Gastrocnemius medialis (tissue), 4 donors: ENCODE data around the gene TMSB4X. TPM values are rescaled to one million over a fixed set of nuclear protein-coding genes. Genes with fewer than 3 reads are reported as not detected.
A peak's percentile ranks its signal among the peaks of the same experiment; 100 is the strongest.

Source experiments
- ATAC-seq, 2 donors: fragments of 150-250 bp; one replicate each; pipeline ENCODE4 v1.9.1; 2016
- DNase-seq, 2 donors: peaks; one replicate each; pipeline ENCODE4 v3.0.0-alpha.2; 2019
- H3K27ac ChIP-seq, 4 donors: fragments of 200-600 bp; sonication (generic); 1 replicate in 1 of 4; 2 replicates in 3 of 4; pipeline ENCODE4 v1.5.1; 2016 to 2018; ENCODE audit warnings: mild to moderate bottlenecking in 2 of 4, moderate library complexity in 1 of 4
- H3K27me3 ChIP-seq, 3 donors: fragments of 200-600 bp; sonication (generic) in 2 of 3; 1 replicate in 1 of 3; 2 replicates in 2 of 3; pipeline versions ENCODE4 v1.5.1 to v1.6.0; 2016 to 2019; ENCODE audit warnings: mild to moderate bottlenecking in 1 of 3, moderate library complexity in 1 of 3
- H3K36me3 ChIP-seq, 2 donors: fragments of 200-600 bp; sonication (generic) in 1 of 2; one replicate each; pipeline ENCODE4 v1.5.1; 2017 to 2018
- H3K4me1 ChIP-seq, 2 donors: fragments of 200-600 bp; sonication (generic) in 1 of 2; one replicate each; pipeline ENCODE4 v1.5.1; 2016 to 2017; ENCODE audit warnings: mild to moderate bottlenecking in 2 of 2
- H3K4me3 ChIP-seq, 4 donors: fragments of 200-600 bp; sonication (generic) in 3 of 4; 1 replicate in 1 of 4; 2 replicates in 3 of 4; pipeline ENCODE4 v1.5.1; 2016 to 2019; ENCODE audit warnings: mild to moderate bottlenecking in 2 of 4
- H3K9me3 ChIP-seq, 3 donors: fragments of 200-600 bp; sonication (generic) in 2 of 3; 1 replicate in 1 of 3; 2 replicates in 2 of 3; pipeline ENCODE4 v1.5.1; 2016 to 2019
- POLR2A ChIP-seq, 2 donors: fragments of 450-650 bp; IDR thresholded peaks; one replicate each; pipeline ENCODE4 v1.6.1; 2017; ENCODE audit warnings: antibody characterized with exemption in 2 of 2, mild to moderate bottlenecking in 2 of 2, moderate library complexity in 2 of 2
- in situ Hi-C, 4 donors: fragments of 200-750 bp; cut with MboI; loops; one replicate each; pipeline versions ENCODE4 v1.15.0 to v1.8.0; 2017; ENCODE audit warnings: low sequenced_read_pairs in 4 of 4
- intact Hi-C: fragments of 100-400 bp; cut with DNase I; formaldehyde crosslinking; loops from one replicate; pipeline ENCODE4 v1.15.1; 2023; ENCODE audit warnings: low total_unique reads
- total RNA-seq, 4 donors: library from RNA; depleted of rRNA; stranded (reverse); fragments of >200 nt; gene quantifications; one replicate each; pipeline versions ENCODE4 v1.1.0 to v1.2.3, GENCODE V29; 2016
- TF ChIP-seq, protein P1 (sequence below), 5 experiments: fragments of 450-650 bp in 3 of 5; fragments of 200-600 bp in 2 of 5; sonication (generic) in 2 of 5; IDR thresholded peaks in 4 of 5; conservative IDR thresholded peaks in 1 of 5; 1 replicate in 4 of 5; 2 replicates in 1 of 5; pipeline ENCODE4 v1.5.1; 2016 to 2019; ENCODE audit warnings: antibody characterized with exemption in 5 of 5, mild to moderate bottlenecking in 3 of 5, moderate library complexity in 3 of 5

The TMSB4X gene
- 100 to 1,000 TPM; 492 to 653 (median 526) TPM for total RNA-seq

DNA sequence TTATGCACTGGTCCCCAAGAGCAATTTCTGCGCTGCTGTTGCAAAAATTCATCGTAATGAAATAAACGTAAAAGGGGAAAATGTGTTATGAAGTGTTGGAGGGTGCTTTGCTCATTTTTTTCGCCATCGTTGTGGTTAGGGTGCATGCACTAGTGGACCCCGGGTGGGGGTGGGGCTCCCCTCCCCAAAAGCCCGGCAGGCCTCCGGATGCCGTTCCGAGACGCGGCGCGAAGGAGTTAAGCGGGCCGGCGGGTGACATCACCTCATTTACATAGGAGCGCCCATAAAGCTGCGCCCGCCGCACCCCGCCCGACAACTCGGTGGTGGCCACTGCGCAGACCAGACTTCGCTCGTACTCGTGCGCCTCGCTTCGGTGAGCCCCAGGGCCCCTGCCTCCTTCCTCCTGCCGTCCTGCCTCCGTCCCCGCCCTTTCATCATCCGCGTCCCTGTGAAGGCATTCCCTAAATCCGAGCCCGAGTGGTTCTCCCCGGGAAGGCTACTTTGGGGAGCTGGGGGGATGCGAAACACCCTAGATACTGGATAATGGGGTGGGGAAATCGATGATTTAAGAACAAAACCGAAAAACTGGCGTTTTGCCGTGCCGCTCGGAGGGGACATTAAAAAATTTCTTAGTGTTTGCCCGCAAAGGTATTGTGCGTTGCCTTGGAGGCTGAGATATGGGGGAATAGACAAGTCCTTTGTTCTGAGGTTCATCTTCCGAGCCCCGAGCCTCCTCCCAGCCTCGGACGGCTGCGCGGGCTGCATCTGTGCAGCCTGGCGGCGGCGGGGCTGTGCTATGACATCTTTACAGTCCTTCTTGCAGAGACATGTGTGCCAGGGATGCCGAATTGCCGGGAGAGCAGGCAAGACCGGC lies at the start of gene TMSB4X:
Gene TMSB4X, plus strand, starts transcription at position 315 of the 874 bp plus-strand sequence.
- Histone ChIP-seq H3K4me3 (peak within 1 kb of the TSS; percentile 51 to 71 (median 67)), H3K27ac (peak within 1 kb of the TSS; percentile 72 to 84 (median 82)), H3K27me3 (peaks cover 0 to 20% (median 10%) of the 10 kb centered on the region in 3 donors), H3K36me3 (no peaks in the 10 kb centered on the region), H3K4me1 (no peaks in the 10 kb centered on the region), H3K9me3 (no peaks in the 10 kb centered on the region)
- TF ChIP-seq, protein P1, sequence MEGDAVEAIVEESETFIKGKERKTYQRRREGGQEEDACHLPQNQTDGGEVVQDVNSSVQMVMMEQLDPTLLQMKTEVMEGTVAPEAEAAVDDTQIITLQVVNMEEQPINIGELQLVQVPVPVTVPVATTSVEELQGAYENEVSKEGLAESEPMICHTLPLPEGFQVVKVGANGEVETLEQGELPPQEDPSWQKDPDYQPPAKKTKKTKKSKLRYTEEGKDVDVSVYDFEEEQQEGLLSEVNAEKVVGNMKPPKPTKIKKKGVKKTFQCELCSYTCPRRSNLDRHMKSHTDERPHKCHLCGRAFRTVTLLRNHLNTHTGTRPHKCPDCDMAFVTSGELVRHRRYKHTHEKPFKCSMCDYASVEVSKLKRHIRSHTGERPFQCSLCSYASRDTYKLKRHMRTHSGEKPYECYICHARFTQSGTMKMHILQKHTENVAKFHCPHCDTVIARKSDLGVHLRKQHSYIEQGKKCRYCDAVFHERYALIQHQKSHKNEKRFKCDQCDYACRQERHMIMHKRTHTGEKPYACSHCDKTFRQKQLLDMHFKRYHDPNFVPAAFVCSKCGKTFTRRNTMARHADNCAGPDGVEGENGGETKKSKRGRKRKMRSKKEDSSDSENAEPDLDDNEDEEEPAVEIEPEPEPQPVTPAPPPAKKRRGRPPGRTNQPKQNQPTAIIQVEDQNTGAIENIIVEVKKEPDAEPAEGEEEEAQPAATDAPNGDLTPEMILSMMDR (IDR thresholded peaks at IDR 0.05 in 4 of 5, conservative IDR thresholded peaks at IDR 0.05 in 1 of 5) = no peak
- TF ChIP-seq POLR2A (IDR thresholded peaks at IDR 0.05) = peak; percentile 61 to 84
- in situ Hi-C loops (loop anchor here in 3 of 4 donors (25.0 kb wide), 1 partner anchor 512 kb away; no protein-coding TSS in a partner anchor), intact Hi-C loops (loop anchor here (5.0 kb wide), 1 partner anchor 127 kb away; no protein-coding TSS in a partner anchor)
- DNase-seq = peak; percentile 35 to 58
- ATAC-seq = peak in 1 of 2 donors; percentile 48

DNA sequence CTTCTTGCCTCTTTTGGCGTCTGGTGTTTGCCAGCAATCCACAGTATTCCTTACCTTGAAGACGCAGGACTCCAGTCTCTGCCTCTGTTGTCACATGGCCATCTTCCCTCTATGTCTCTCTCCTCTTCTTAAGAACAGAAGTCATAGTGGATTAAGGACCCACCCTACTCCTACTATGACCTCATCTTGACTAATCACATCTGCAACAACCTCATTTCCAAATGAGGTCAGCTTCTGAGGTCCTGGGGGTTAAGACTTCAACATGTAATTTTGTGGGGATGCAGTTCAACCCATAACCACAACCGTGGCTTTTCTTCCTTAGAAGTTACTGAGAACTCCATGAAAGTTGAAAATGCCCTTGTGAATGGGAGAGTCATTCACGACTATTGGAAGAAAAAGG lies 45.2 kb upstream of the TMSB4X start:
- Histone ChIP-seq H3K27ac (no peak overlapping the region), H3K4me3 (no peak overlapping the region), H3K4me1 (no peaks in the 10 kb centered on the region), H3K27me3 (no peaks in the 10 kb centered on the region), H3K36me3 (no peaks in the 10 kb centered on the region), H3K9me3 (no peaks in the 10 kb centered on the region)
- TF ChIP-seq POLR2A (IDR thresholded peaks at IDR 0.05) = no peak
- TF ChIP-seq, protein P1 (IDR thresholded peaks at IDR 0.05 in 4 of 5, conservative IDR thresholded peaks at IDR 0.05 in 1 of 5) = no peak
- in situ Hi-C loops = no loop called here
- intact Hi-C loops = no loop called here
- ATAC-seq (no peak), DNase-seq (no peak)

DNA sequence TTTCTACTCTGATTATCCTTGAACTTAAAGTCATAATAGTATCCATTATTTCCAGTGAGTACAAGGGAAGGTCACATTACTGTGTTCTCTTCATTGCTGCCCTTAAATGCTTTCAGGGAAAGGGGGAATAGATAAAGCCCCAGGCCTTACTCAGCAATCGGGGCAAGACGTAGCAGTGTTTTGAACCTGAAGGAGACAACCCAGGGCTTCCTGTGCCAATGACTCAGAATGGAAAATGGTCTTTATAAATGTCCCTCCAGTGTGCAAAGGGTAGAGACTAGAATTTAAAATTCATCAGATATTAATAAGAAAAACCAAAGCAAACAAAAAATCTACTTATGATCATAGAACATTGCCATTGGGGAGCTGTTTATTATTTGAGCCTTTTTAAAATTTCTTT lies 44.8 kb upstream of the TMSB4X start:
- Histone ChIP-seq H3K9me3 (no peaks in the 10 kb centered on the region), H3K27me3 (no peaks in the 10 kb centered on the region), H3K36me3 (no peaks in the 10 kb centered on the region), H3K4me1 (no peaks in the 10 kb centered on the region), H3K4me3 (no peak overlapping the region), H3K27ac (no peak overlapping the region)
- TF ChIP-seq POLR2A (IDR thresholded peaks at IDR 0.05) = no peak
- TF ChIP-seq, protein P1 (IDR thresholded peaks at IDR 0.05 in 4 of 5, conservative IDR thresholded peaks at IDR 0.05 in 1 of 5) = no peak
- DNase-seq (no peak), ATAC-seq (no peak)
- in situ Hi-C loops (no loop called here), intact Hi-C loops (no loop called here)

DNA sequence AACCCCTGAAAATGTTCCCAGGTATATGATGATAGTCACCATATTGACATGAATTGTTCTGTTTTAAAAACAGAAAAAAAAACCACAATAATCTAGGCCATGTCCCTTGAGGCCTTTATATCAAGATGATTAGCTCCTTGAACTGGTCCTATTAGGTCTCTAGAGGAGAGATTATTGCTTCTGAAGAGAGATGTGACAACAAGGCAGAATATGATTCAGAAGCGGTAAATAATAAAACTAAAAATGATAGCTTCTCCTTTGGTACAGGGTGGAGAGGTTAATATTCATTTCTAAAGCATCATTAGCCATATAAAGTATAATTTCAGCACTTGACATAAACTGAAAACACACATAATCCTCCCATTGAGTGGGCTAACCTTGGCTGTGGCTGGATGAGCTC lies 42.7 kb upstream of the TMSB4X start:
- no peak for DNase-seq
- no peak for ATAC-seq

More for the DNA sequence above, 42.7 kb upstream of the TMSB4X start:
- Histone ChIP-seq H3K36me3 (no peaks in the 10 kb centered on the region), H3K27ac (no peak overlapping the region), H3K9me3 (no peaks in the 10 kb centered on the region), H3K4me3 (no peak overlapping the region), H3K27me3 (no peaks in the 10 kb centered on the region), H3K4me1 (no peaks in the 10 kb centered on the region)
- TF ChIP-seq POLR2A (IDR thresholded peaks at IDR 0.05) = no peak
- TF ChIP-seq, protein P1 (IDR thresholded peaks at IDR 0.05 in 4 of 5, conservative IDR thresholded peaks at IDR 0.05 in 1 of 5) = no peak
- intact Hi-C loops (no loop called here), in situ Hi-C loops (no loop called here)
